C4-2B (cell line): ENCODE measurements around the gene NGFR.

Experiments used
- ZFX ChIP-seq: fragments of 450-650 bp; IDR thresholded peaks from 2 replicates; pipeline ENCODE4 v1.6.1; 2017
- TF ChIP-seq, protein P1 (sequence below): fragments of 450-650 bp; conservative IDR thresholded peaks from 2 replicates; pipeline ENCODE4 v1.5.1; 2017; ENCODE audit warnings: mild to moderate bottlenecking

DNA sequence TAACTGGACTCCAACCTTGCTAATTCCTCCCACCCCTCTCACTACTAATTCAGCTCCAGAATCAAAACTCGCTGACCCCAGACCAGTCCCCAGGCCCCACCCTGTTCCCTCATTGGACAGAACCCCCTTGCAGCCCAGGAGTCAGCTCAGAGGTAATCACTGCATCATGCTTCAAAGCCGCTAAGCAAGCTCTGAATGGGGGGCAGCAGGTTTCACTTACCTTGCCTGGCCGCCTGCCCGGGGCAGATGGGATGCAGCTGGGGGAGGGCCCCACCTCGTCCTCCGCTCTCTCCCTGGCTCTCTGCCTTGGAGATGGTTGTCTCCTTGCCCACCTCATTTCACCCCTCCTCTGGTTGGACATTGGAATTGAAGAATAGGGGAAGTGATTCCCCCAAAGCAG lies 4.8 kb upstream of the NGFR start:
- TF ChIP-seq, protein P1, sequence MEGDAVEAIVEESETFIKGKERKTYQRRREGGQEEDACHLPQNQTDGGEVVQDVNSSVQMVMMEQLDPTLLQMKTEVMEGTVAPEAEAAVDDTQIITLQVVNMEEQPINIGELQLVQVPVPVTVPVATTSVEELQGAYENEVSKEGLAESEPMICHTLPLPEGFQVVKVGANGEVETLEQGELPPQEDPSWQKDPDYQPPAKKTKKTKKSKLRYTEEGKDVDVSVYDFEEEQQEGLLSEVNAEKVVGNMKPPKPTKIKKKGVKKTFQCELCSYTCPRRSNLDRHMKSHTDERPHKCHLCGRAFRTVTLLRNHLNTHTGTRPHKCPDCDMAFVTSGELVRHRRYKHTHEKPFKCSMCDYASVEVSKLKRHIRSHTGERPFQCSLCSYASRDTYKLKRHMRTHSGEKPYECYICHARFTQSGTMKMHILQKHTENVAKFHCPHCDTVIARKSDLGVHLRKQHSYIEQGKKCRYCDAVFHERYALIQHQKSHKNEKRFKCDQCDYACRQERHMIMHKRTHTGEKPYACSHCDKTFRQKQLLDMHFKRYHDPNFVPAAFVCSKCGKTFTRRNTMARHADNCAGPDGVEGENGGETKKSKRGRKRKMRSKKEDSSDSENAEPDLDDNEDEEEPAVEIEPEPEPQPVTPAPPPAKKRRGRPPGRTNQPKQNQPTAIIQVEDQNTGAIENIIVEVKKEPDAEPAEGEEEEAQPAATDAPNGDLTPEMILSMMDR: no peak
- TF ChIP-seq ZFX: no peak
